UCSD-AML1 (cell line): ENCODE results near the gene LTB4R2.

Experiments used
- DNase-seq: peaks from one replicate; lab custom pipeline; 2025; ENCODE audit not compliant: unreplicated experiment; lab: John Stamatoyannopoulos, UW

The LTB4R2 gene

DNA sequence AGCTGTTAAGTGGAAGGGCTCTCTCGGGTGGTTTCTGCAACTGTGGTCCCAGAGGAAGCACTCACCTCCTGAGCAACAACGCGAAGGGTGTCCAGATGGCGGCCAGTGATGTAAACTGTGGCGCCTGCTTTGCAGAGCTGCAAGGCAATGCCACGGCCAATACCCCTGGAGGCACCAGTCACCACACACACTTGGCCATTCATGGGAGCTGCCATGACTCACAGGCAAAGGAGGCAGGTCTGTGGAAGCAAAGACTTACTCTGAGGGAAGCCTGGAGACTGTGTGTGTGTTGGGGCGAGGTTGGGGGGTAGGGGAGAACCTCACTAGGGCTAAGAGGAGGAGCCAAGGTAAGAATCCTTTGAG lies 11.1 kb upstream of the LTB4R2 start:
- no peak for DNase-seq

DNA sequence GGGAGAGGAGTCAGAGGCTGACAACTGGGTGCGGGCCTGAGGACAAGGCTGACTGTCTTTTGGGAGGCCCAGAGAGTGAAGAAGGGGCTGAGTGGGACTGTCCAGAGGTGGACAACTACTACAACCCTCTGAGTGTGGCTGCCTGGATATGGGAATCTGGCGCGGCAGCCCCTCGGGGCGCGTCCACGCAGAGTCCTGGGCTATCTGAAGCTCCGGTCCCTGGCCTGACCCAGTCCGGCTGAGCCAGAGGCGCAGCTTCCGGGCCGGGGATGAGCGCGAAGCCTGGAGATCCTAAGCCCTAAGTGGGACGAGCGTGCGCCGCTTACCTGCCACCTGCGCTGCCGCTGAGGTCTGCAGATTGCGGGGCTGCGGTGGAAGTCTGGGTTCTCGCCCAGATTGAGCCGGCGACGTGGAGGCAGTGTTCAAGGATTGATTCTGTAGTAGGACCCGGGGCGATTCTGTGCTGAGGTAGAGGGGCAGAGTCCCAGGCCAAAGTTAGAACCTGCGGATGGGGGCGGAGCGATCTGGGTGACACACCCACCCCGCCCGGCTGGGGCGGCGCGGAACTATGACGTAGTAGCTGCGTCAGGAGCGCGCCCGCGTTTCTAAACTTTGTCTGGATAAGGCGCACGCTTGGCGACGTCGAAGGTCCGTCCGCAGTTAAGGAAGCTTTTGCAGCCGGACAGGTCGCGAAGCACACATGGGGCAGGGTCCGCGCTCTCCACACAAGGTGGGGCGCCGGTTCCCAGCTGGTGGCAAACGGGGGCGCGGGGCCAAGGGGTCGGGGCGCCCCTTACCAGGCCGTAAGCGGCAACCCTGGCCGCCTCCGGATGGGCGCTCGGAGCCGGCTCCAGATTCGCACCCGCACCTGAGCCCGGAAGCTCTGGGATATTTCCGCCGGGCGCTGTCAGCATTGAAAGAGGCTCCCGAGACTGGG lies 10.4 kb upstream of the LTB4R2 start, which contains the start of the genes DHRS1 and NOP9:
TSS of gene DHRS1 (minus strand) at position 526 of the 937 bp plus-strand sequence. CDS start 674 bp downstream, outside the sequence.
TSS of gene NOP9 (plus strand) at position 596 of the 937 bp plus-strand sequence. CDS start at position 701, 105 bp downstream.
- peak; percentile 90 for DNase-seq

DNA sequence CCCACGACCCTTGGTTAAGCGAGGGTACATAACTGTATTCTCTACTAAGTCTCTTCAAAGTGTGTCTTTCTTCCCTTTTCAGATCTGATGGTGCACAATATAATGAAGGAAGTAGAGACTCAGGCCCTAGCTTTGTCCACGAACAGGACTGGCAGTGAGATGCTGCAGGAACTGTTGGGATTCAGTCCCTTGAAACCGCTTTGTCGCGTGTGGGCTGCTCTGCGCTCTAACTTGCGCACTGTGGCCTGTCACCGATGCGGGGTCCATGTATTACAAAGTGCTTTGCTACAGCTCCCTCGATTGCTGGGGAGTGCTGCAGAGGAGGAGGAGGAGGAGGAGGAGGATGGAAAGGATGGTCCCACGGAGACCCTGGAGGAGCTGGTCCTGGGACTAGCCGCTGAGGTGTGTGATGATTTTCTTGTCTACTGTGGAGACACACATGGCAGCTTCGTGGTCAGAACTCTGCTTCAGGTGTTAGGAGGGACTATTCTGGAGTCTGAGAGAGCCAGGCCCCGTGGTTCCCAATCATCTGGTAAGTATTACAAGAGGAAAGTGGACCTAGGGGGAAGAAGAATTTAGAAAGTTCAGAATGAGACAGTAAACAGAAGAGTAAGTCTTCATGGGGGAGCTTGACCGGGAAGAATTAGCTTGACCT lies 9.5 kb upstream of the LTB4R2 start:
- DNase-seq = no peak

DNA sequence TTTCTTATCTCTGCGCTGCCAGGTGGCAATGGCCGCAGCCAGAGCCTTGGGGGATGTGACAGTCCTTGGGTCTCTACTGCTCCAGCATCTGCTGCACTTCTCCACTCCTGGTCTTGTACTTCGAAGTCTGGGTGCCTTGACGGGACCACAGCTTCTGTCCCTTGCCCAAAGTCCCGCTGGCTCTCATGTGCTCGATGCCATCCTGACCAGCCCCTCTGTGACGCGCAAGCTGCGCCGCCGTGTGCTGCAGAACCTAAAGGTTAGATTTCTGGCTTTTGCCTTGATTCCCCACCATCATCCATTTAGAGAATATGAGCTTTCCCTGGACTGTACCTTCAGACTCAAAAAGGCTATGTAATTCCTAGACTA lies 5.9 kb upstream of the LTB4R2 start:
- no peak for DNase-seq

DNA sequence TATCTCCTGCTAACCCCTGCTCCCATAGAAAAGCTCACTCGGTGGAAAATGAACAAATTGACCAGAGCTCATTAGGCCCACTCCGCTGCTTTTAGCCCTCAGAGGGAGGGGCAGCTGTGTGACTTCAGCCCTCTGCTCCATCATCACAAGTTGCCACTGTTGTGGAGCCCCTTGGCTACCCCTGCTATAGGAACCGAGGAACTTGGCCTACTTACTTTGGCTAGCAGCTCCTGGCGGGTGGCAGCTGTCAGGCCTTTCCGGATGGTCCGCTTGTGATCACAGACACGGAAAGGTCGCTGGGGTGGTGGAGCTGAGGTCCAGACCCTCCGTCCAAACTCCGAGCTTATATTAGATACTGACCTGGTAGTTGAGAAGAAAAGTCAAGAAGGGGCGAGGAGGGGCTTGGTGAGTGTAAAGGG lies 2.8 kb upstream of the LTB4R2 start:
- DNase-seq = no peak

DNA sequence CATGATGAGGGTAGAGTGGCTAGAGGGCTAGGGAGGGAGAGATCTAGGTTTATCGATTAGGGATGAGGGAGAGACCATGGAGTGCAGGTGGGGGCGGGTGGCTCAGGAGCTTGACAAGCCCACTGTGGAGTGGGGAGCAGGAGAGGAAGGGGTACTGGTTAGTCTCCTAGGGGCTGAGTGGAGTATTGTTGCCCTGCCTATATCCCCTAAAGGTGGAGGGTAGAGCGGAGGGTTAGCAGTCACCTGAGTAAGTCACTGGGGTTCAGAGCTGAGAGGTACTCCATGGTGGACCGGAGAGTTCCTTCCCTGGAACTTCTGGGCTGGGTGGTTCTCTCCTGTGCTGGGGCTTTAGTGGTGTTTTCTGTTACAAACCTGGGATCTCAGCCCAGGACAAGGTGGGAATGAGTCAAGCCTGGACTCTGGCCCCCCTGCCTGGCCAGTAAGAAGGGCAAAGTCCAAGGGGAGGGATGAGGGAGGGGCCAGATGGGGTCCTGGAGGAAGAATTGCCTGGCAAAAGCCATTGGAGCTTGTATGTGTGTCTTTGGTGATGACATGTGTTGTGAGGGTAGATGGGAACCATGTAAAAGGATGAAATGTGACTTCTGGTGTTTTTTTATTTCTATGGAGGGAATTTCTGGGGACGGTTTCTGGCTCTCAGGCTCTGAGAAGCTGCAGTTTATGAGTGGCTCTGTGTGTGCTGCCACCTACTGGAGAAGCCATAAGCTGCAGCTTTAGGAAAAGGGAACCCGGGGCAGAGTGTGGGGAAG lies 2.2 kb upstream of the LTB4R2 start, which contains the start of gene CIDEB:
TSS of gene CIDEB (minus strand) at position 403 of the 767 bp plus-strand sequence. CDS start at position 284, 119 bp downstream.
- DNase-seq = peak; percentile 60

DNA sequence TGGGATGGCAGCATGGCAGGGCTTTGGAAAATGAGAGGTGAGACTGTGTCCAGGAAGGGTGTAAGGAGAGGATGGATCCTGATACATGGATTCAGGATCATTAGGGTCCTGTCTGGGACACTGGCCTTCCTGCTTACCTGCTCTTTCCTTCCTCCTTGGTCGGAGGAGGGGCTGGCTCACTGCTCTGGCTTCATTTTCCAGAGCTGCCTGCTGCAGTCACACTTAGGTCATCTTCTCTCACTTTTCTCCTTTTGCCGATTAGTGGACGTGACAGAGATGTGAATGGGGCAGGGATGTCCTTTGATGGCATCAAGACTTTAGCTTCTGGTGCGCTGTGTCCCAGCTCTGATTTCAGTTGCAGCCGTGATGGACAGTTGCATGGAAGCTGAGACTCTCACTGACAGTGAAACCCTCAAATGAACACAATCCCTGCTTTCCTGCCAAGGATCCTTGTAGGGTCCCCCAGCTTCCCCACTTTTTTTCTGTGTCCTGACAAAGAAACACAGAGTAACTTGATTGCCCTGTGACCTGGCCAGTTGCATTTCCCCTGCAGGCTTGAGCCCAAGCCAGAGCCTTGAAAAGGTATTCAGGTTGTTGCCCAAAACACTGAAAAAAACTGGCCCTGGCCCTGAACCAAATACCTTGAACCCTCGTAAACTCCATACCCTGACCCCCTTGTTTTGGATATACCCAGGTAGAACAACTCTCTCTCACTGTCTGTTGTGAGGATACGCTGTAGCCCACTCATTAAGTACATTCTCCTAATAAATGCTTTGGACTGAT lies 1.4 kb upstream of the LTB4R2 start:
- no peak for DNase-seq

DNA sequence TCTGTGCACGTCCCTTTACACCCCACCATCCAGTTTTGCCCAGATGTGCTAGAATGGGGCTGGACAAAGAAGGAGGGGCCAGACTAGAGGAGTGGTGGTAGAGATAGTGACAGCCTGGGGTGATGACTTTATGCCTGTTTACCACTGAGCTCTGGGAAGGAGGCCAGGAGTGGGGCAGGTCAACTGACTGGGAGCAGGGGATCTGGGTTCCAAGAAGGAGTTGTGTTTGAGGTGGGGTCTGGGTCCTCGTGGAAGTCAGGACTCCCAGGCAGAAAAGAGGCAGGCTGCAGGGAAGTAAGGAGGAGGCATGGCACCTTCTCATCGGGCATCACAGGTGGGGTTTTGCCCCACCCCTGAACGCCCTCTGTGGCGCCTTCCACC lies 315 bp downstream of the LTB4R2 start:
- no peak for DNase-seq

DNA sequence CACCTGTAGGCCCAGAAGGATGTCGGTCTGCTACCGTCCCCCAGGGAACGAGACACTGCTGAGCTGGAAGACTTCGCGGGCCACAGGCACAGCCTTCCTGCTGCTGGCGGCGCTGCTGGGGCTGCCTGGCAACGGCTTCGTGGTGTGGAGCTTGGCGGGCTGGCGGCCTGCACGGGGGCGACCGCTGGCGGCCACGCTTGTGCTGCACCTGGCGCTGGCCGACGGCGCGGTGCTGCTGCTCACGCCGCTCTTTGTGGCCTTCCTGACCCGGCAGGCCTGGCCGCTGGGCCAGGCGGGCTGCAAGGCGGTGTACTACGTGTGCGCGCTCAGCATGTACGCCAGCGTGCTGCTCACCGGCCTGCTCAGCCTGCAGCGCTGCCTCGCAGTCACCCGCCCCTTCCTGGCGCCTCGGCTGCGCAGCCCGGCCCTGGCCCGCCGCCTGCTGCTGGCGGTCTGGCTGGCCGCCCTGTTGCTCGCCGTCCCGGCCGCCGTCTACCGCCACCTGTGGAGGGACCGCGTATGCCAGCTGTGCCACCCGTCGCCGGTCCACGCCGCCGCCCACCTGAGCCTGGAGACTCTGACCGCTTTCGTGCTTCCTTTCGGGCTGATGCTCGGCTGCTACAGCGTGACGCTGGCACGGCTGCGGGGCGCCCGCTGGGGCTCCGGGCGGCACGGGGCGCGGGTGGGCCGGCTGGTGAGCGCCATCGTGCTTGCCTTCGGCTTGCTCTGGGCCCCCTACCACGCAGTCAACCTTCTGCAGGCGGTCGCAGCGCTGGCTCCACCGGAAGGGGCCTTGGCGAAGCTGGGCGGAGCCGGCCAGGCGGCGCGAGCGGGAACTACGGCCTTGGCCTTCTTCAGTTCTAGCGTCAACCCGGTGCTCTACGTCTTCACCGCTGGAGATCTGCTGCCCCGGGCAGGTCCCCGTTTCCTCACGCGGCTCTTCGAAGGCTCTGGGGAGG lies 985 bp downstream of the LTB4R2 start, which contains the start of gene LTB4R:
TSS of gene LTB4R (plus strand) at position 857 of the 959 bp plus-strand sequence. CDS start 4,150 bp downstream, outside the sequence.
- no peak for DNase-seq

DNA sequence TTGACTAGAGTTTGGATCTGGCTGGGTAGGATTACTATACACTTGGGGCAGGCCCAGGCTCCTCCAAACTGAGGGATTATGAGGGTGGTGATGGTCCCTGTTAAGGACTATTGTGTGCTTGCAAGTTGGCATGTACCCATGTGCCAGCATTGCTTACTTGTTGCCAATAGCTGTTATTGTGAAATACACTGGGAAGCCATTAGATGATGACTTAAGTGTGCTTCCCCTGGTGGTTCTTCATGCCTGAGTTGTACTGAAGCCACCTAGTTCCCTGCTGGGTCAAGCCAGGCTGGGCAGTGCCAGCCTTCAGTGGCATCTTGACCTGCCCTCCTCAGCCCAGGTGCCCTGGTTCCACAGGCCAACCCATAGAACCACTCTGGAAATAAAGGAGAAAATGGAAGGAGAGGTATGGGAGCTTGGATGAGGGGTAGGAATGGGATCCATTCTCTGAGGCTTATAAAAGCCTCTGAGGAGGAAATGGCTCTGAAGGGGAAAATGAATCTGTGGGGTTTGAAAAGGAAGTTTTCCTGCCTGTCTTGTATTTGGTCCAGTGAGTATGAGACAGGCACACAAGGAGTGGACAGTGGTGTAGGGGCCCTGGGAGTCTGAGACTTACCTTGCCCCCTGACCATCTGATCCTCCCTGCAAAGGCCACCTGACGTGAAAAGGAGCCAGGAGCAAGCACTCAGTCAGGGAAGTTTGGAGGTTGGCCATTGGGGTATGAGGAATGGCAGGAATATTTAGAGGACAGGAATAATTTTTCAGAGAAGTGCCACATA lies 2.1 kb downstream of the LTB4R2 start:
- no peak for DNase-seq

DNA sequence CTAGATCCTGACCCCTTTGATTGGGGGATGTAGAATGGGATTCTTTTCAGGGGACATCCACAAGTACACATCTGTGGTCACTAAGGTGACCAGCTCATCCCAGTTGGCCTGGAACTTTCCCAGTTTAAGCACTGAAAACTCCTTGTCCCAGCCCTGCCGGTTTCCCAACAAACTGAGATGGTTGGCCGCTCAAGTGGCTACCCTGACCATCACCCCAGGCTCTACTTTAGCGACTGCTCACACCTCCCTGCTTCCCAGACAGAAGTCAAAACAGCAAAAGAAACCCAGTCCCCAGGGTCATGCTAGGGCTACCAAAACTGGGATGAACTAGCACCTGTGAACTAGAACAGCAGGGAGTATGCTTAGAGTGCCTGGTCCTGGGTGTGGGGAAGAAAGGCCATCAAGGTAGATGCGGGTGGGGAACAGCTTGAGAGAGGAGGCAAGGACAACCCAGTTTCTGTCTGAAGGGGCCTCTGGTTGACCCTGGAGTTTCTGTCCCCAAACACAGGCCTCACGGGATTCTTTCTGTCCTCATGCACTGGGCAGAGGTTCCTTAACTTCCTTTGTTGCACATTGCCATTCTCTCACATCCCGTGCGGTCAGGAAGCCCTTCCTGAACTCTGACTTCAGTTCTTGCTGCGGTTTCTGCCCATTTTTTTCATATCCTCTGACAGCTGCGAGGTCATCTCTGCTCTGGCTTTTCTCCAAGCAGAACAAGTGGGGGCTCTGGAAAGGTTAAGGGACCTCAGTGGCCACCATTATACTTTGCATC lies 3.0 kb downstream of the LTB4R2 start:
- peak; percentile 80 for DNase-seq

DNA sequence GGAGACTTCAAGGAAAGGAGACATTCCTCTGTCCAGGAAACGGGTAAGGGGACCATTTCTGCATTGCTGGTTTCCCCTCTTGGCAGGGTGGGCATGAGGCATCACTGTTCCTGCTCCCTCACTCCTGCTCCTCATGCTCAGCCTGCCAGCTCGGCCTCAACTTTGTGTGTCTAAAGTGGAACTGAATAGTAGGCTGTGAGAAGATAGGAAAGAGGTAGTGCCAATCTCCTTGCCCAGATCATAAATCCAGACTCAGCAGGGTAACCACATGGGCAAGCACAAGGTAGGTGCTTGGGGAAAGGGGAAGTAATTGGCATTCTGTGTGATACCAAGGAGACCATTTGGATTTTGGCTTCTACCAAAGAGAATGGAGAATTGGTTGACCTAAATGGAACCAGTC lies 4.0 kb downstream of the LTB4R2 start:
- DNase-seq = no peak

DNA sequence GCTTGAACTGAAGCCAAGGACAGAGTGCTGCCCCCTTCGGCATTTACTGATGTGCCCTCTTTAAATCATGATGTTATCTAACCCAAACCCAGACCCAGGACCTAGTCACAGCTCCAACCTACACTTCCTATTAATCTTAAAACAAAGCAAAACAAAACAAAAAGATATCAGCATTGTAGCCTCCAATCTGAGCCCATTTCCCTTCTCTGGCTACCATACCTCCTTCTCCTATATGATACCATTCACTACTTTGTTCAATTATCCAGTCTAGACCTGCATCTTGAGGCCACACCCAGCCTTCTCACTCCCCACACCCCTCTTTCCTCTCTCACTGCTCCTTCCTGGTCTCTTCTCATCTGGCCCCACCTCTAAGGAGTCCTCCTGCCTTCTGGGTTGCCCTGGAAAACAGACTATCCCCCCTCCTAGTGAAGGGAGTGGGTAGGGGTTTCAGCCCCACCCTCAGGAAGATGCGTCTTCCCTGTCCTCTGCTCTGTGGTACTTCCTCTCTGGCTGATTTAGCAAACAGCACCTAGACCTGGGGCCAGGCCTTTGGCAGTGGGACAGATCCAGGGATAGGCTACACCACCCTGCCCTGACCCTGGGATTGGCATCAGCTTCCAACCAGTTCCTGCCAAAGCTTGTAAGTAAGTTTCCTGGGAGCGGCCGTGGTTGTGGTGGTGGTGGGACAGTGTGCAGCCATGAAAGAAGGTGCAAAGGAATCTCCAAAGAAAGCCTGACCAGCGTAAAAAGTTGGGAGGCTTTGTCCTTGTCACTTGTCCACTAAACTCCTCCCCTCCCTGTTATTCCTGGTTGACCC lies 4.6 kb downstream of the LTB4R2 start:
- DNase-seq = no peak

DNA sequence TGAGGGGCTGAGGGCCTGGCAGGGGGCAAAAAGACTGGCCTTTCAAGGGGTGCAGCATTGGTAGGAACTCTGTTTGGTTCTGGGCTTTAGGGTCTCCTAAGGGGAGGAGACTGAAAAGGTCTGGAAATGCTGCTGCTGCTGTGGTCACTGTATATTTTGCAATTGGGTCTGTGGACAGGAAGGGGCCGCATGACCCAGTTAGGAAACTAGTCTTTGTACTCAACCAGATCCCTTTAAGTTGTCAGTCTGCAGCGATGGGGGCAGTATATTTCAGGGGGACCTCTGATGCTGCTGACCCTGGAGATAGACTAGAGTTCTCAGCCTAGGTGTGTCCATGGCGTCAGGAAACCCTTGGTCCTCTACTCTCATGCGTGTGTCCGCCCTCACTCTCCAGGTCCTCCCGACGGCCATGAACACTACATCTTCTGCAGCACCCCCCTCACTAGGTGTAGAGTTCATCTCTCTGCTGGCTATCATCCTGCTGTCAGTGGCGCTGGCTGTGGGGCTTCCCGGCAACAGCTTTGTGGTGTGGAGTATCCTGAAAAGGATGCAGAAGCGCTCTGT lies 5.4 kb downstream of the LTB4R2 start:
- DNase-seq = no peak

DNA sequence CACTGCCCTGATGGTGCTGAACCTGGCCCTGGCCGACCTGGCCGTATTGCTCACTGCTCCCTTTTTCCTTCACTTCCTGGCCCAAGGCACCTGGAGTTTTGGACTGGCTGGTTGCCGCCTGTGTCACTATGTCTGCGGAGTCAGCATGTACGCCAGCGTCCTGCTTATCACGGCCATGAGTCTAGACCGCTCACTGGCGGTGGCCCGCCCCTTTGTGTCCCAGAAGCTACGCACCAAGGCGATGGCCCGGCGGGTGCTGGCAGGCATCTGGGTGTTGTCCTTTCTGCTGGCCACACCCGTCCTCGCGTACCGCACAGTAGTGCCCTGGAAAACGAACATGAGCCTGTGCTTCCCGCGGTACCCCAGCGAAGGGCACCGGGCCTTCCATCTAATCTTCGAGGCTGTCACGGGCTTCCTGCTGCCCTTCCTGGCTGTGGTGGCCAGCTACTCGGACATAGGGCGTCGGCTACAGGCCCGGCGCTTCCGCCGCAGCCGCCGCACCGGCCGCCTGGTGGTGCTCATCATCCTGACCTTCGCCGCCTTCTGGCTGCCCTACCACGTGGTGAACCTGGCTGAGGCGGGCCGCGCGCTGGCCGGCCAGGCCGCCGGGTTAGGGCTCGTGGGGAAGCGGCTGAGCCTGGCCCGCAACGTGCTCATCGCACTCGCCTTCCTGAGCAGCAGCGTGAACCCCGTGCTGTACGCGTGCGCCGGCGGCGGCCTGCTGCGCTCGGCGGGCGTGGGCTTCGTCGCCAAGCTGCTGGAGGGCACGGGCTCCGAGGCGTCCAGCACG lies 6.1 kb downstream of the LTB4R2 start:
- DNase-seq = no peak

DNA sequence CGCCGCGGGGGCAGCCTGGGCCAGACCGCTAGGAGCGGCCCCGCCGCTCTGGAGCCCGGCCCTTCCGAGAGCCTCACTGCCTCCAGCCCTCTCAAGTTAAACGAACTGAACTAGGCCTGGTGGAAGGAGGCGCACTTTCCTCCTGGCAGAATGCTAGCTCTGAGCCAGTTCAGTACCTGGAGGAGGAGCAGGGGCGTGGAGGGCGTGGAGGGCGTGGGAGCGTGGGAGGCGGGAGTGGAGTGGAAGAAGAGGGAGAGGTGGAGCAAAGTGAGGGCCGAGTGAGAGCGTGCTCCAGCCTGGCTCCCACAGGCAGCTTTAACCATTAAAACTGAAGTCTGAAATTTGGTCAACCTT lies 6.6 kb downstream of the LTB4R2 start:
- DNase-seq = no peak
